ENCODE measurements around the gene ARAP3. TPM values are rescaled to one million over a fixed set of nuclear protein-coding genes. Genes with fewer than 3 reads are reported as not detected.

The ARAP3 gene
- total and polyA plus RNA-seq, 4 donors, result 15.7 to 26.6 (median 19.7) TPM

DNA sequence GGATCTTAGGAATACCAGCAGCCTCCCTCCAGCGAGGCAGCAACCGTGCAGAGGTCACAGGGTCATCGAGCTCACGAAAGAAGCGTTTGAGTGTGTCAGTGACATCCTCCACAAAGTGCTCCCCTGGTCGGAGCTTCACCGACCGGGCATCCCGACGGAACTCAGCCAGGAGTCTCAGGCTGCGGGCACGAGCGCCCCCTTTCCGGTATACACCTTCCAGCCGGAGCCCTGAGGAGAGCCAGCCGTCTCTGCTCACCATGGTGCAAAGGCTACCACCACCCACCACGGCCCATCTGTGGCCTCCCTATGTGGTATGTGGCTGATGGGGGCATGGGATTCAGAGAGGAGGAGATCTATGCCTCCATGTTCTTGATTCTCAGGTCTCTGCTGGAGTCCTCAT, 20.0 kb downstream of the ARAP3 start:
- H3K4me3 ChIP-seq, result no peak overlapping the region
- no peak overlapping the region for H3K9ac ChIP-seq (ENCODE audit: insufficient read depth in 1 of 2, low read length in 2 of 2)
- H3K9me3 ChIP-seq (ENCODE audit: control insufficient read depth in 4 of 4, insufficient read depth in 3 of 4, low read length in 3 of 4), result no peaks in the 10 kb centered on the region
- no peaks in the 10 kb centered on the region for H3K4me1 ChIP-seq (ENCODE audit: control insufficient read depth in 5 of 5, insufficient read depth in 5 of 5, low read length in 5 of 5)
- no peak overlapping the region for H3K27ac ChIP-seq (ENCODE audit: low read depth in 1 of 2, low read length in 1 of 2)
- no peaks in the 10 kb centered on the region for H3K27me3 ChIP-seq (ENCODE audit: control insufficient read depth in 3 of 3, insufficient read depth in 3 of 3, low read length in 2 of 3)
- 86 to 92% methylated on average over 17 of the region's 17 CpGs for WGBS, 2 donors
- ATAC-seq (ENCODE audit: insufficient read depth, low FRiP score) (no peak), DNase-seq (no peak)
- TF ChIP-seq, protein P1, sequence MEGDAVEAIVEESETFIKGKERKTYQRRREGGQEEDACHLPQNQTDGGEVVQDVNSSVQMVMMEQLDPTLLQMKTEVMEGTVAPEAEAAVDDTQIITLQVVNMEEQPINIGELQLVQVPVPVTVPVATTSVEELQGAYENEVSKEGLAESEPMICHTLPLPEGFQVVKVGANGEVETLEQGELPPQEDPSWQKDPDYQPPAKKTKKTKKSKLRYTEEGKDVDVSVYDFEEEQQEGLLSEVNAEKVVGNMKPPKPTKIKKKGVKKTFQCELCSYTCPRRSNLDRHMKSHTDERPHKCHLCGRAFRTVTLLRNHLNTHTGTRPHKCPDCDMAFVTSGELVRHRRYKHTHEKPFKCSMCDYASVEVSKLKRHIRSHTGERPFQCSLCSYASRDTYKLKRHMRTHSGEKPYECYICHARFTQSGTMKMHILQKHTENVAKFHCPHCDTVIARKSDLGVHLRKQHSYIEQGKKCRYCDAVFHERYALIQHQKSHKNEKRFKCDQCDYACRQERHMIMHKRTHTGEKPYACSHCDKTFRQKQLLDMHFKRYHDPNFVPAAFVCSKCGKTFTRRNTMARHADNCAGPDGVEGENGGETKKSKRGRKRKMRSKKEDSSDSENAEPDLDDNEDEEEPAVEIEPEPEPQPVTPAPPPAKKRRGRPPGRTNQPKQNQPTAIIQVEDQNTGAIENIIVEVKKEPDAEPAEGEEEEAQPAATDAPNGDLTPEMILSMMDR (IDR thresholded peaks at IDR 0.05; ENCODE audit: control extremely low read depth, extremely low read depth), result no peak
- H3K36me3 ChIP-seq (ENCODE audit: control insufficient read depth in 4 of 4, insufficient read depth in 4 of 4, low read length in 4 of 4), result peaks cover 0 to 31% (median 27%) of the 10 kb centered on the region in 4 donors

DNA sequence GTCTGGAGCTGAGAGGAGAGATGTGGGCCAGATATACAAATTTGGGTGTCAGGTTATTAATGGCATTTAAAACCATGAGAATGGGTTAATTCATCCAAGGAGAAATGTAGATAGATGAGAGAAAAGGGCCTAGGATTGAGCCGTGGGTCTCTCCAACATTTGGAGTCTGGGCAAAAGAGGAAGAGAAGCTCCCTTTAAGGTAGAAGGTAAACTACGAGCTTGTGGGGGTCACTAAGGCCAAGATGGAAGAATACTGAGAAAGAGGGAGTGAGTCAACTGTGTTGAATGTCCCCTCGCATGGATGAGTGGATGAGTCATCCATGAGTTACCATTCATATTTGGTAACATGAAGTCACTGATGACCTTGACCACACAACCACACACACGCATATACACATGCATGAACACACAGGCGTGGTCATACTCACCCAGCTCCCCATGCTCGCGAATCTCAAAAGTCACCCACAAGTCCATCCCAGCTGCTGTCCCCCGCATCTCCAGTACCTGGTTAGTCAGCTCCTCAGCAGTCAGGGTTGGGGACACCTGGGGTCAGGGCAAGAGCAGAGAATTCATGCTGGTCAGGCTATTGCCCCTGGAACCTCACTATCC, 24.0 kb downstream of the ARAP3 start:
- WGBS, 2 donors, result 82% methylated on average over 8 of the region's 8 CpGs
- no peaks in the 10 kb centered on the region for H3K9me3 ChIP-seq (ENCODE audit: control insufficient read depth in 4 of 4, insufficient read depth in 3 of 4, low read length in 3 of 4)
- H3K9ac ChIP-seq (ENCODE audit: insufficient read depth in 1 of 2, low read length in 2 of 2), result no peak overlapping the region
- ATAC-seq (ENCODE audit: insufficient read depth, low FRiP score) (no peak), DNase-seq (no peak)
- H3K4me1 ChIP-seq (ENCODE audit: control insufficient read depth in 5 of 5, insufficient read depth in 5 of 5, low read length in 5 of 5), result no peaks in the 10 kb centered on the region
- H3K27me3 ChIP-seq (ENCODE audit: control insufficient read depth in 3 of 3, insufficient read depth in 3 of 3, low read length in 2 of 3), result no peaks in the 10 kb centered on the region
- no peak overlapping the region for H3K4me3 ChIP-seq
- H3K36me3 ChIP-seq (ENCODE audit: control insufficient read depth in 4 of 4, insufficient read depth in 4 of 4, low read length in 4 of 4), result peaks cover 4 to 38% (median 28%) of the 10 kb centered on the region in 4 donors
- no peak overlapping the region for H3K27ac ChIP-seq (ENCODE audit: low read depth in 1 of 2, low read length in 1 of 2)
- TF ChIP-seq, protein P1 (IDR thresholded peaks at IDR 0.05; ENCODE audit: control extremely low read depth, extremely low read depth), result no peak

DNA sequence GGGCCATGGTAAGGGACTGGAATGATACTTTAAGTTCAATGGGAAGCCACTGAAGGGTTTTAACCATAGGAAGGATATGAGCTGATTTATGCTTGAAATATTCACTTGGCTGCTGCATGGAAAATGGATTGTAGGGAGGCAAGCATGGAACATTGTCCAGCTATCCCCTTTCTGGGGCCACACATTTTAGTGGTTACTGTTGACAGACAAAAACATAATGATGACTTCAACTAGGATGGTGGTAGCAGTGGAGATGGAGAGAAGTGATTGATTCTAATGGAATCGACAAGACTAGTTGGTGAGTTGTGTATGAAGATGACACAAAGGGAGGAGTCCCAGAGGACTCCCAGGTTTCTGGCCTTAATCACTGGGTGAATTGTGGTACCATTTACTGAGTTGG, 24.6 kb downstream of the ARAP3 start:
- Histone ChIP-seq H3K36me3 (ENCODE audit: control insufficient read depth in 4 of 4, insufficient read depth in 4 of 4, low read length in 4 of 4) (peaks cover 4 to 38% (median 29%) of the 10 kb centered on the region in 4 donors), H3K27ac (ENCODE audit: low read depth in 1 of 2, low read length in 1 of 2) (no peak overlapping the region), H3K9ac (ENCODE audit: insufficient read depth in 1 of 2, low read length in 2 of 2) (no peak overlapping the region), H3K4me1 (ENCODE audit: control insufficient read depth in 5 of 5, insufficient read depth in 5 of 5, low read length in 5 of 5) (no peaks in the 10 kb centered on the region), H3K9me3 (ENCODE audit: control insufficient read depth in 4 of 4, insufficient read depth in 3 of 4, low read length in 3 of 4) (no peaks in the 10 kb centered on the region), H3K4me3 (no peak overlapping the region), H3K27me3 (ENCODE audit: control insufficient read depth in 3 of 3, insufficient read depth in 3 of 3, low read length in 2 of 3) (no peaks in the 10 kb centered on the region)
- 96% methylated on average over 1 of the region's 1 CpG for WGBS, 2 donors
- DNase-seq (no peak), ATAC-seq (ENCODE audit: insufficient read depth, low FRiP score) (no peak)
- TF ChIP-seq, protein P1 (IDR thresholded peaks at IDR 0.05; ENCODE audit: control extremely low read depth, extremely low read depth), result no peak

DNA sequence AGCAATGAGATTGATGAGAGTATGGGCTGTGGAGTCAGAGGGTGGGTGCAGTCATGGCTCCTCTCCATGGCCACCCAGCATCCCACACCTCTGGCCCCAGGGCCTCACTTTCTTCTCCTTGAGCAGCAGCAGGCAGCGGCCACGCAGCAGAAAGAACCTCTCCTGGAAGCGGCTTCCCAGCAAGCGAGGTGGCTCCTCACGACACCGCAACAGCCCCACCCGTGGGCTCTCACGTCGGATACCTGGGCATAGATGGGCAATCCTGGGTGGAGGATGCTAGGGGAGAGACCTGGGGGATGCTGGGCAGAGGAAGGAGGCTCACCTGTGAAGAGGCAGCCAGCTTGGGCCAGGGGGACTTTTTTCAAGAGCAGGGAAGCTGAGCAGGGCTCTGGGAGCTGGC, 25.6 kb downstream of the ARAP3 start:
- Histone ChIP-seq H3K4me1 (ENCODE audit: control insufficient read depth in 5 of 5, insufficient read depth in 5 of 5, low read length in 5 of 5) (peaks cover 0 to 5% (median 0%) of the 10 kb centered on the region in 5 donors), H3K9ac (ENCODE audit: insufficient read depth in 1 of 2, low read length in 2 of 2) (no peak overlapping the region), H3K27ac (ENCODE audit: low read depth in 1 of 2, low read length in 1 of 2) (no peak overlapping the region), H3K4me3 (no peak overlapping the region), H3K27me3 (ENCODE audit: control insufficient read depth in 3 of 3, insufficient read depth in 3 of 3, low read length in 2 of 3) (no peaks in the 10 kb centered on the region), H3K36me3 (ENCODE audit: control insufficient read depth in 4 of 4, insufficient read depth in 4 of 4, low read length in 4 of 4) (peaks cover 4 to 32% (median 24%) of the 10 kb centered on the region in 4 donors), H3K9me3 (ENCODE audit: control insufficient read depth in 4 of 4, insufficient read depth in 3 of 4, low read length in 3 of 4) (no peaks in the 10 kb centered on the region)
- TF ChIP-seq, protein P1 (IDR thresholded peaks at IDR 0.05; ENCODE audit: control extremely low read depth, extremely low read depth), result no peak
- ATAC-seq (ENCODE audit: insufficient read depth, low FRiP score) (no peak), DNase-seq (no peak)
- WGBS, 2 donors, result 93 to 94% methylated on average over 9 of the region's 9 CpGs

Data from lung (tissue), 12 donors.